ENCODE measurements around the gene FTO. TPM values are rescaled to one million over a fixed set of nuclear protein-coding genes. Genes with fewer than 3 reads are reported as not detected.

The FTO gene
- total RNA-seq, 1 donor from 2014 or later, result 50.2 TPM

- no peak for TF ChIP-seq CTCF (IDR thresholded peaks at IDR 0.05)
These were observed 291.4 kb downstream of the FTO start for GRCh38 chr16:53995378-53995777.

GRCh38 chr16:53996961-53997360, 293.0 kb downstream of the FTO start:
- peaks cover 0 to 4% of the 10 kb centered on the region in 2 donors for H3K4me1 ChIP-seq
- TF ChIP-seq CTCF (IDR thresholded peaks at IDR 0.05), result no peak
- H3K27ac ChIP-seq, result no peak overlapping the region
- no peak for DNase-seq (ENCODE audit: low spot score in 2 of 2)
- H3K4me3 ChIP-seq, result no peak overlapping the region
- intact Hi-C loops (cut with DNase I), result no loop called here
- H3K27me3 ChIP-seq, result no peaks in the 10 kb centered on the region
- H3K9me3 ChIP-seq, result no peaks in the 10 kb centered on the region
- no peaks in the 10 kb centered on the region for H3K36me3 ChIP-seq

More at GRCh38 chr16:53995378-53995777, 291.4 kb downstream of the FTO start:
- Histone ChIP-seq H3K27ac (no peak overlapping the region), H3K36me3 (no peaks in the 10 kb centered on the region), H3K27me3 (no peaks in the 10 kb centered on the region), H3K9me3 (no peaks in the 10 kb centered on the region), H3K4me1 (peaks cover 0 to 4% of the 10 kb centered on the region in 2 donors), H3K4me3 (no peak overlapping the region)
- no peak for DNase-seq (ENCODE audit: low spot score in 2 of 2)
- intact Hi-C loops (cut with DNase I), result no loop called here

- Histone ChIP-seq H3K4me1 (peaks cover 0 to 4% of the 10 kb centered on the region in 2 donors), H3K4me3 (no peak overlapping the region), H3K9me3 (no peaks in the 10 kb centered on the region), H3K36me3 (no peaks in the 10 kb centered on the region), H3K27me3 (no peaks in the 10 kb centered on the region), H3K27ac (no peak overlapping the region)
- no peak for TF ChIP-seq CTCF (IDR thresholded peaks at IDR 0.05)
- DNase-seq (ENCODE audit: low spot score in 2 of 2), result no peak
- intact Hi-C loops (cut with DNase I), result no loop called here
These were observed 294.3 kb downstream of the FTO start for GRCh38 chr16:53998024-53998810.

GRCh38 chr16:53998966-53999522, 295.1 kb downstream of the FTO start:
- Histone ChIP-seq H3K4me1 (peaks cover 0 to 4% of the 10 kb centered on the region in 2 donors), H3K9me3 (no peaks in the 10 kb centered on the region), H3K36me3 (no peaks in the 10 kb centered on the region), H3K27me3 (no peaks in the 10 kb centered on the region), H3K4me3 (no peak overlapping the region), H3K27ac (no peak overlapping the region)
- TF ChIP-seq CTCF (IDR thresholded peaks at IDR 0.05), result no peak
- intact Hi-C loops (cut with DNase I), result no loop called here
- DNase-seq (ENCODE audit: low spot score in 2 of 2), result no peak

GRCh38 chr16:53999841-54000240, 295.9 kb downstream of the FTO start:
- no peak for DNase-seq (ENCODE audit: low spot score in 2 of 2)
- intact Hi-C loops (cut with DNase I), result no loop called here
- Histone ChIP-seq H3K4me1 (peaks cover 0 to 4% of the 10 kb centered on the region in 2 donors), H3K4me3 (no peak overlapping the region), H3K27me3 (no peaks in the 10 kb centered on the region), H3K27ac (no peak overlapping the region), H3K36me3 (no peaks in the 10 kb centered on the region), H3K9me3 (no peaks in the 10 kb centered on the region)
- TF ChIP-seq CTCF (IDR thresholded peaks at IDR 0.05), result no peak
